ENCODE results near the gene PARM1.
"Not testable (repeated sequence)": the region's sequence is repeated elsewhere in the genome, so short reads cannot be mapped to it uniquely, and the experiment has no call there.

Gene PARM1

DNA sequence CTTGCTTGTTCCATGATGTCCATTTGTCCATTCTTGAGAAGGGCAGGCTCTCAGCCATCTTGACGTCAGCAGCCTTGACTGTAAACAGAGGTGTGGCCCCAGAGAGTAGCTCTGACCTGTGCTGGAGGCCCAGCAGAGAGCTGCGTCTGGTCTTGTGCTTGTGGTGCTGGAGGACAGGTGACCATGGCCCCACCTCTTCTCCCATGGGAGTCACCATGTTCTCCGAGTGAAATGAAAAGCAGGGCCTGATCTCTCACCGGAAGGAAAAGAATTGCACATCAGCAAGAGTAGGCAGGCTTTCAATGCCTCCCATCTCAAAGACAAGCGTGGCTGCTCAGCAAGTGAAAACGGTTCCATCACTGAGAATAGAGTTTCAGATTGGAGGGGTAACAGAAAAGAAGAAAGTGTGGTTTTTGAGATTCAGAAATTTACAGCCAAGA is 11.5 kb downstream of the PARM1 start:
- DNase-seq, result no peak

DNA sequence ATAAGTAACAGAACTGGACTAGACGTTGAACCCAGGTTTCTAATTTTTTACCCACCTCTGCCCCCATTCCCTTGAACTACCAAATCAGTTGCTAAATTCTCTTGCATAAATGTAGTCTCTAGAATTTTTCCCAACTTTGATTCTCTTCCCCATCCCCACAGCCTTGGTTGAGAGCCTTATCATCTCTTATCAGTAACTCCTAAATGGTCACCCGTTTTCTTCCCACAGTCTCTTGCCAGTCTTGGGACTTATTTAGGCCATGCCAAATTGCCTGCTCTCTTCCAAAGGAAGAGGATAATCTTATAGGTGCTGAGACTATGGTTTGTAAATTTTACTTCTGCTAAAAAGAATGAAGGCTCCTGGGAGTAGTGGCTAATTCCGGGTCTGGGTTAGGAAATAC is 13.3 kb downstream of the PARM1 start:
- DNase-seq, result no peak

DNA sequence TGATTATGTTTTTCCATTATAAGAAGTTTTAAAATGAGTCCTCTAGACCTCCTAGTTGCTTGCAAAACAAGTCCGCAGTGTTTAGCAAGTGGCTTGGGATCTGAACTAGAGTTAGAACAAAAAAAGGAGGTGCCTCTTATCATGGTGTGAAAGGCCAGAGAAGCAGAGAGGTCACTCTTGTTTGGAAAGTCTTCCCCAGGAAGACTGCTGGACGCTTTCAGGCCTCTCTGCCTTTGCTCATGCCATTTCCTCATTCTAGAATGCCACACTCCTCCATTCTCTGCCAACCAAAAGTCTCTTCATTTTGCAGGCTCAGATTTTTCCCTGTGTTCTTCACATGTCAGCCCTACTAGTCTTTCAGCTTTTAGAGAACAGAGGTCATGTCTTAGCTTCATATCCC is 14.9 kb downstream of the PARM1 start:
- DNase-seq, result no peak

DNA sequence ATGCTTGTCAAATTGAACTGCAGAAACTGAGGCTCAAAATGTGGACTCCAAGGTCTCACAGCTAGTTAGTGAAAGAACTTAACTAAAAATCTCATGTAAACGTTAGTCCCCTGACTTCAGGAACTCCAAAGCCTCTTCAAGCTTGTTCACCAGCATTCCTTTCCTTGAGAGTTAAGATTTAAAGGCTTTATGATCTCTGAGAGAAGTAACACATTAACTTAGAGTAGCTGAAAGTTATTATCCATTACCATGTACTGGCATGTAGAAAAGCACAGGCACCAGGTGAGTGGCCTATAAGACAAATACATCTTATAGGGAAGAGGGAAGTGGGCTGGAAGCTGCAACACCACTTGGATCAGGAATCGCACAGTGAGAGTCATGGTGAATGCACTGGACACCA is 15.3 kb downstream of the PARM1 start:
- DNase-seq, result no peak

DNA sequence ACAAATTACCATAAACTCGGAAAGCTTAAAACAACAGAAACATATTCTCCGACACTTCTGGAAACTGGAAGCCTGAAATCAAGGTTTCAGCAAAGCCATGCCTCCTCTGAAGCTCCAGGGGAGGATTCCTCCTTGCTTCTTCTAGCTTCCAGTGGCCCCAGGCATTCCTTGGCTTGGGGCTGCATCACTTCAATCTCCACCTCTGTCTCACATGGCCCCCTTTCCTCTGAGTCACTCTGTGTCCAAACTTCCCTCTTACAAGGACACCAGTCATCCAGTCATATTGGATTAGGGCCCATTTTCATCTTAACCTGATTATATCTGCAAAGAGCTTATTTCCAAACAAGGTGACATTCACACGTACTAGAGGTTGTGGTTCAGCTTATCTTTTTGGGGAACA is 17.3 kb downstream of the PARM1 start:
- DNase-seq, result no peak

DNA sequence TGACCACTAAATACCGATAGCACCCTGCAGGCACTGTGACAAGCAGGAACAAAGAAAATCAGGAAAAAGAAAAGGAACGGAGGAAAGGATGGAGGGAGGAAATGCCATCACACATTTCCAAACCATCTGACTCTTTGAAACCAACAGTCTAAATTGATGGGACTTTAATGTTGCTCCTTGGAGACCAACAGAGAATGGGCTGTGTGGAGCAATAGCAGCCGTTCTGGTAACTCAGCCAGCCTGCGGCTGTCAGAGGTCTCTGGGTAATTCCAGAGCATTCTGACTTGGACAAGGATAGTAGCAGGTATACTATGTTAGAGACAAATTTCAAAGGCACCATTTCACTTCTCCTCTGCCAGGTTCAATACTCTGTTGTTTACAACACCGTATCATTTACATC is 18.0 kb downstream of the PARM1 start:
- no peak for DNase-seq

DNA sequence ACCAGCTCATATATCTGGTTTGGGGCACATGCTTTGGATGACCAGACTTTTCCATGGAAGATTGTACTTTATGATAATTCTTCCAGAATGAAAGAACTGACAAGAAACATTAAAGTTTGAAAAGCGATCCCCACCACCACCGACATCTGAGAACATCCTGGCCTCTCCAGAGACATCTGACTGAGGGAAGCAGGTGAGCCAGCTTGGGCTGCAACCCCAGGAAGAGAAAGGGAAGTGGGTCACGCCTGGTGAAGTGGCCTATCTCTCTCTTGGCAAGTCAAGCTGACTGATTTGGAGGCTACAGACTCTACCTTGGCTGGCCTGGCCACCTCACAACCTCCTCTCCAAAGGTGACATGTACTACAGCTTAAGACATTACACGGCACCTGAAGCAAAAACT is 20.7 kb downstream of the PARM1 start:
- no peak for DNase-seq

DNA sequence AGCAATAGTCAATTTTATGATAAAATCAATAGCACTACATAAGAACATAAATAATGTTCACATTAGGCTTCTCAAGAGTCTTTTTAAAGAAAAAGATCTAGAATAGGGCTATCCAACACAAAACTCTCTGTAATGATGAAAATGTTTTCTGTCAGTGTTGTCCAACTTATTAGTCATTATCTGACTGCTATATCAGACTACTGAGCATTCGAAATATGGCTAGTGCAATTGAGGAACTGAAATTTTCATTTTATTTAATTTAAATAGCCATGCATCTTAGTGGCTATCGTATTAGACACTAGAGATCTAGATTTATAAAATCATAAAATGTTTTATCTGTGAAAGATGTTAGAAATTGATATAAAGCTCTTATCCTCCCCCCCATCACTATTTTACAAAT is 26.0 kb downstream of the PARM1 start:
- no peak for DNase-seq

DNA sequence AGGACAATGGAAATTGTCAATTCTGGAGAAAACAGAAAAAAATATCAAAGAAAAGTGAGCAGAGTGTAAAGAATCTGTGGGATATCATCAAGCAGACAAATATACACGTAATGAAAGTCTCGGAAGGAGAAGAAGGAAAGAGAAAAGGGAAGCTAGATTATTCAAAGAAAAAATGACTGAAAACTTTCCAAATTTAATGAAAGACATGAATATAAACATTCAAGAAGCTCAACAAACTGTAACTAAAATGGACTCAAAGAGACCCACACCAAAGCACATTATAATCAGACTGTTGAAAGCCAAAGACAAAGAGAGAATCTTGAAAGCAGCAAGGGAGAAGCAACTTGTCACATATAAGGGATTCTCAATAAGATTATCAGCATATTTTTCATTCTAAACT is 28.3 kb downstream of the PARM1 start:
- no peak for DNase-seq

DNA sequence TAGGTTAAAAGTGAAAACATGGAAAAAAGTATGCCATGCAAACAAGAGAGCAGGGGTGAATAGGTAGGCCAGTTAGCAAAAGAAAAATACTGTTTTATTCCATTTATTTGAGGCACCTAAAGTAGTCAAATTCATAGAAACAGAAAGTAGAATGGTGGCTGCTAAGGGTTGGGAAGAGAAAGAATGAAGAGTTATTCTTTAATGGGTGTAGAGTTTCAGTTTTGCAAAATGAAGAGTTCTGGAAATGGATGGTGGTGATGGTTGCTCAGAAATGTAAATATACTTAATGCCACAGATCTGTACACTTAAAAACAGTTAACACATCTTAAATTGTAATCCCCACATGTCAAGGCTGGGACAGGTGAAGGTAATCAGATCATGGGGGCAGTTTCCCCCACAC is 29.7 kb downstream of the PARM1 start:
- no peak for DNase-seq

DNA sequence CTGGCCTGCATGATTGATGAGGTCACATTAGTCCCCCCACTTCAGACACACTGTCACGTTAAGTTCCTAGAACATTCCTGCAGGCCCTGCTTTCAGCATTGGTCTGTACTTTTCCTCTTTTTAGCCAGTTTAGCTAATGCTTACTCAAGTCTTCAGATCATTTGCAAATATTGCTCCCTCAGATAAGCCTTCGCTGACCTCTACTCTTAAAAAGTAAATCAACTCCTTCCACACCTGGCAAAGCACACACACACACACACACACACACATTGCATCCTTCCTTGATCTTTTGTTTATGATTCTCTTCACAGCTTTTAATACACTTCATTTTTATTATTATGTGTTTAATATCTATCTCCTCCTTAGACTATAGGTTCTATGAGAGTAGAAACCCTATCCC is 31.4 kb downstream of the PARM1 start:
- DNase-seq, result no peak

DNA sequence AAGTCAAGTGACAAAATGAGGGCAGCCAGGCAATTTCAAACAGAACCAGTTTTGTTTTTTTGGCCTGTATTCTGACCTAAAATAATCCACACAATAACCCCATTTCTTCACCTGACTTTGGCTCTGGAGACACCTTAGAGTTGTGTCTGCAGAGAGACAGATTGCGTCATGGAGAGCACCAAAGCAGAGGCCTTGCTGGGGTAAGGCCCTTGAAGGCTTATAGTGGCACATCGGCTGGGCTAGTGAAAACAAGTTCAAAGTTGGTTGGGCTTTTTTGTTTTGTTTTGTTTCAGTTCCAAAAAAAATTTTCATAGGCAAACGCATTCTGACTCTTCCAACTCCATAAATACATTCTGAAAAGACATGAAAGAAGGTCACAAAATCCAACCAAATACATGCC is 34.4 kb downstream of the PARM1 start:
- no peak for DNase-seq

DNA sequence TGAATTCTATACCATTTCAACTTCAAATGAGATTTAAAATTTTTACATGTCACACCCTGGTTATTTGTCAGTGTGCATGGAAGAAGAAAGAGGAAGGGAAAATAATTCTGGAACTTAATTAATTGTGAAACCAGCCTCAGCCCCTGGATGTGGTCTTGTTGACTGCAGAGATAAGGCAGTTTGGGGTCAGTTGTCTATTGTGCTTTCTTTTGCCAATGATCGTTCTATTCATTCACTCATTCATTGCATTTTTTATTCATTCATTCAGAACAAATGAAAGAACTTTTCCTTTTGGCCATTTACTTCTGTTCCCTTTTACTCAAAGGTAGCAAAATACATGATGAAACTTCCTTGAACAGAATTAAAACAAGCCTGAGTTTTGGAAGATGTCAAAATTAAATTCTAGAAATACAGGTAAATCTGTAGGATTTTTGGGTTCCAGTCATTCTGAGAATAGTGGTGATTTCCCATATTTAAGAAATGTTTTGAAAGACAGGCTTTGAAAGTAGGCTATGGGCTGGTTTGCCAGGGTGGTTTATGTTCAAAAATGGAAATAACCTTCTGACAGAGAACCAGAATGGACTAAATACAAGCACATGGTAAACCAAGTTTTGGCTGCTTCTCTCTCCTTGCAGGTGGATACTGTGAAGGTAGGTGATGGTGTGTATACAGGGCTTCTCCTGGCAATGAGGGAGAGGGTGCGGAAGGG is 35.7 kb downstream of the PARM1 start:
- no peak for DNase-seq

DNA sequence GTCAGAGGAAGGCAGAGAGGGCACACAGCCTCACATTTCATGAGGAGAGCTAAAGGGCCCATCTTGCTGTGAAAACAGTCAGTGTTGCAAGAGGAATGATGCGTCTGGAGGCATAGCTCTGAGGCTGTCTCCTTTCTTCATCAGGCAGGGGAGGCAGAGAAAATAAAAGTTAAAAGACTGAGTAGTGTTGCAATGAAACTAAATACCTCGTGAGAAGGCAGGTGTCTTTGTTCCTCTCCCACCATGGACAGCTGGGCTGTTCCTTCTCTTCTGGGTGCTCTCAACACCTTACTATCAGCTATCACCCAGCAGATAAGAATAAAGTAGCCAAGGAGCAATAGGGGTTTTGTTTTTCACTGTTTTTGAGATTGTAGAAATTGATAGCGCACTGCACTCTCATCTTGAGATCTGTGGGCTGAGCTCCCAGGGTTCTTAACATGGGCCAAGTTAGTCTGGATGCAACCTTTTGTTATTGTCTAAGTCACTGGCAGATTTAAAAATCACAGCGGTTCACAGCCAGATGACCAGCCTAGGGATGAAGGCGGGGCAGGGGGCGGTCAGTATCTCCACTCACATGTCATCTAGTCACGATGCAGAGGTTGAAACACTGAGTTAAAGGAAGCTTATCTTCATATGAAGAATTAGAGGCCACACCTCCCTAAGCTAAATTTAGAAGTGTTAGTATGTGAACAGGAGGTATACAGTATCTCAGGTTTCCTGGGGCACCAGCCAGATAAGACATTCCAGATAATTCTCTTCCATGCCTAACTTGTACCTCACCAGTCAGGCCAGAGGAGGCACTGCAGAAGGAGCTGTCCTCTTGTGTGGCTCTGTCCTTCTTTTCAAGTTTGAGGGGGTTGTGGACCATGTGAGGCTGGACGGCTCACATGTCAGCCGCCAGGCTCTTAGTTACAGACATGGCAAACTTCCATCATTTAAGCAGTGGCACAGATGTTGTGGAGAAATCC is 36.9 kb downstream of the PARM1 start:
- no peak for DNase-seq

DNA sequence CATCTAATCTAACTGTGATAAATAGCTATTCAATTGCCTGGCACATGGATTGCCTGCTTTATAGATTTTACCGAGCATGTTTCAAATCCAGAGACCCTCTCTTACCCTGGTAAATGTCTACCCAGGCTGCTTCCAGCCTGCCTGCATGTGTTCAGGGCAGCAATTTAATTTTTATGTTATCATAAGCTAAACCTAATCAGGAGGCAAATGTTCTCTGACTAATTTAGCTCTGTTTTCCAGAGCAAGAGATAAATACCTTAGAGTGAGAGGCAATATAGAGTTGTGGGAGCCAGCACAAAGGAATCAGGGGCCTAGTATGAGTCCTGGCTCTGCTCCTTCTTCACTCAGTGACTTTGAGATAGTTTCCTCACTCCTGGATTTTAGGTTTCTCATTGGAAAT is 37.7 kb downstream of the PARM1 start:
- no peak for DNase-seq

DNA sequence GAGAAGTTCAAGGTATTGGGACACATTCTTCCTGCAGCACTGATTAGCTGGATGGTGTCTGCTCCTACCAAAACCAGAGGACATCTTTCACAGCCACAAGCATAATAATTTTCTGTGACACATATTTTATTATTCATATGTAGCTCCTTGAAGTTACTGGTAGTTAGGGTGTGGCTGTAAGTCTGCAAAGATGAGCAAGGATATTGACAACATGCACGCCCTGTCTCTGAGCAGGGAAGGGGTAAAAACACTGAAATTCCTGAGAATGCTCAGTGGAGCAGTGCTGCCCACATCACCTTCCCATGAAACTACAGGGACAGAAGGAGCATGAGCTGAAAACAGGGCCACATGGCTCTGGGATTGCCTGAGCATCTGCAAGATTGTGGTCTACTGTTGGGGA is 38.9 kb downstream of the PARM1 start:
- DNase-seq, result no peak

DNA sequence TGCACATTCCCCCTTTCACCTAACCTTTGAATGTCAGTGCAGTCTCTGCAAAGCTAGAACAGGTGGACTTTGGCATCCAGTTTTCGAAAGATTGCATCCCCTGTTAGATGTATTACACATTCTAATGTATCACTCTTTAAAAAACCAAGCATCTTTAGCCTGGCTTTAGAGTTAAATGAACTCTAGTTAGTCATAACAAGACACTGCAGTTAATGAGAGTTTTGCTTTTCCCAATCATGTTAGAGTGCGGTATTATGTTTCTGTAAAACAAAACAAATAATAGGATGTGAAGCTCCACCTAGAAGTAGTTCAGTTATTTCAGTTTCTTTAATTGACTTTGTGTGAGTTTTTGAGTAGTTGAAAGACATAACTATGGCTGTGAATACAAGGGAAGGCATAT is 42.2 kb downstream of the PARM1 start:
- no peak for DNase-seq

DNA sequence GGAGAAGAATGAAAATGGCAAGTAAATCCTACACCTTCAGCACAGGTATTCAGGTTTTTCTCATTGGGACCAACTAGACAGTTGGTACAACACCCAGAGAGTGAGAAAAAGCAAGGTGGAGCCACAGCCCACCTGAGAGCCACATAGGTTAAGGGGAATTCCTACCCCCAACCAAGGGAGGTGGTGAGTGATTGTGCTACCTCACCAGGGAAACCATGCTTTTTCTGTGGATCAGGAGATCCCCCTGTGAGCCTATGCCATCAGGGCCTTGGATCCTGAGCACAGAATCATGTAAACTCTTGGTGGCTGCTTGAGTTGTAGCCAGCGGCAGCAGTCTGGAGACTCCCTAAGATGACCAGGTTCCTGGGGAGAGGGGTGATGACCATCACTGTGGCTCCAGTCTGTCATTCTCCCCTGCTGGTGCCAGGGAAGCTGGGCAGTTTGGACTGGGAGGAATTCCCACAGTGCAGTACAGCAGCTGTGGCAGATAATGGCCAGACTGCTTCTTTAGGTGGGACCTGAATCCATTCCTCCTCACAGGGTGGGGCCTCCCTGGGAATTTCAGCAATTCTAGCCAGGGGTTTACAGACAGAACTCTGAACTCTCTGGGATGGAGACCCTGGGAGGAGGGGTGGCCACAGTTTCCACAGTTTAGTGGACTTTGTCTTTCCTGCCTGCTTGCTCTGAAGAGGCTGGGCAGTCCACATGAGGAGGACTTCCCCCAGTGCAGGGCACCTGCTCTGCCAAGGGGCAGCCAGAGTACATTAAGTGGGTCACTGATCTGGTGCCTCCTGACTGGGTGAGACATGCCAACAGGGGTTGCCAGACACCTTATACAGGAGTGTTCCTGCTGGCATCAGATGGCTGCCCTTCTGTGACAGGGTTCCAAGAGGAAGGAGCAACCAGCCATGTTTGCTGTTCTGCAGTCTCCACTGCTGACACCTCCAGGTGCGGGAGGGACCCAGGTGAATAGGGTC is 43.2 kb downstream of the PARM1 start:
- DNase-seq, result no peak

DNA sequence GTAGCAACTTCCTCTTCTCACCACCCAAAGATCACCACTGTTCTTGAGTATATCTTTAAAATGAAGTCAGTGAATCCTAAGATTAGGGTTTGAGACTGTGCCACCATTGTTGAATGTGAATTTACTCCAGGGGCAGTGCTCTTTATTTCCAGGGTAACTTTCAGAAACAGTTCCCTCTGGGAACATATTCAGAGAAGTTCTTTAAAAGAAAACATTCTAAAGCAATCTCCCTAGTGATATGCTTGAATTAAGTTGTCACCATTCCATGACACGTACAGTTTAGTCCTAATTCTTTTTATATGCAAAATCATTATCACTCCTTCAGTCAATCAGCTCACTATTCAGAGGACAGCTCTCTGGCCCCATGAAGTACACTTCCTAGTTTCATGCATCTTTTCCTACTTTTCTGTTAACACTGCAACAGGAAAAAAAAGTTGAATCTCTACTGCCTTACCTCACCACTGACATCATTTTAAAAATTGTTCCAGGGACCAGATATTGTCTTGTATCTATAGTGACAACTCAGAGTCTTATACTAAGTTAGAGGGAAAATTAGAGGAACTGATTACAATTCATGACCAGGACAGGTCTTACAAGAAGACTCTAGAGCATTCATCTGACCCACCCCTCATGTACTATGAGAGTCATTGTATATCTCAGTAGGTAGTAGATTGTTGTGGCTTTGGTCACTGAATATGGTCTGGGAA is 49.8 kb downstream of the PARM1 start:
- DNase-seq, result no peak

DNA sequence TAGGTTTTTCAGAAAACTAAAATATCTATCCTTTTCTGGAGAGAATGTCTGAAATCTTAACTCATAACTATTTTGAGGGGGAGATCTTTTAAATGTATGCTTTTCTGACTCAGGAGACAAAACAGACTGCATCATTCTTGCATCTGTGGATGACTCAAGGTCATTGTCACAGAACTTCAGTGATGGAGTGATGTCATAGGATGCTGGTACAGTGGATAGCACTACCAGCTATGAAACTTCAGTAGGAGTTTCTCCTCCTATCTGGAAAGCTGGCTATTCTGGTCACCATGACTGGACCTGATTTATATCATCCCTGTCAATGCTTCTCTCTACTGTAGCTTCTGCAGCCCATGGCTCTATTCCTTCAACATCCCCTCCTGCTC is 50.3 kb downstream of the PARM1 start:
- no peak for DNase-seq

DNA sequence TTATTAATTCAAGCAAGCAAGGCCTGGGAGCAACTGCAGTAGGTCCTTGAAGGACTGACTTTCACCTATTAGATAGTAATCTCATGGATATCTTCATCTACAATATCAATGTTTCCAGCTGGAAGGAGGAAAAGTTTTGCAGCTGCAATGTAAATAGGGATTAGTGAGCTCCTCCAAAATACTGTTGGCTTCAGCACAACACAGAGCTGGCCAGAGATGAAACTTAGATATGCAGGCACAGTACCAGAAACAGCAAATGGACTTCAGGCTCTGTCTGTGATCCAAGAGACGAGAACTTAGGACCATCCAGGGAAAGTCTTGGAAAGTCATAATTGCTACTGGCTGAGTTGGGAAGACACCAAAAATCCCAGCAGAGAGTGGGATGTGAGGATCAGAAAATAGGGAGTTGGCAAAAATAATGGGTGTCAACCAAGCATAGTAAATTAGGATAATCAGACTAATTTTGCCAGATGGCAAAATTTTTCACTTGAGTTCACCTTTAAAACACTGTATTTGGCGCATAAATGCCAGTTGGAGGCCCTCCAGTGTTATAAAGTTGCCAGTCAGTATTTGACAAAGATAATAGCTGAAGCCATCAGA is 57.5 kb downstream of the PARM1 start:
- no peak for DNase-seq

DNA sequence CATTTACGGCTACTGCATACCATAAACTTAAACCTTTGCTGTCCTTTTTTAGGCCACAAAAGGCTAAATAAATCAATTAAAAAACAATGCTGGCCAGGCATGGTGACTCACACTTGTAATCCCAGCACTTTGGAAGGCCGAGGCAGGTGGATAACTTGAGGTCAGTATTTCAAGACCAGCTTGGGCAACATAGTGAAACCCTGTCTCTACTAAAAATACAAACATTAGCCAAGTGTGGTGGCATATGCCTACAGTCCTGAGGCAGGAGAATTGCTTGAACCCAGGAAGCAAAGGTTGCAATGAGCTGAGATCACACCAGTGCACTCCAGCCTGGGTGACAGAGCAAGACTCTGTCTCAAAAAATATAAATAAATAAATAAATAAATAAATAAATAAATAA is 61.5 kb downstream of the PARM1 start:
- not testable (repeated sequence) for DNase-seq

Data from cortex of kidney (tissue), 1 donor.